ENCODE results near the gene CTTNBP2.

CTTNBP2 gene

GRCh38 chr7:117873310-117874190 lies at the start of gene CTTNBP2:
CTTNBP2 (minus strand) TSS chr7:117873441; CDS start chr7:117873415, 26 bp downstream.
- FAIRE-seq (no peak), DNase-seq (ENCODE audit: insufficient read length, low spot score) (no peak)
- TF ChIP-seq POLR2A (IDR thresholded peaks at IDR 0.05; ENCODE audit: low read depth, low read length): no peak

GRCh38 chr7:117916309-117916708 lies 43.1 kb upstream of the CTTNBP2 start:
- FAIRE-seq: no peak

GRCh38 chr7:117912421-117912820 lies 39.2 kb upstream of the CTTNBP2 start:
- no peak for TF ChIP-seq POLR2A (IDR thresholded peaks at IDR 0.05; ENCODE audit: low read depth, low read length)
- DNase-seq (ENCODE audit: insufficient read length, low spot score): no peak
- FAIRE-seq: no peak

More at GRCh38 chr7:117916309-117916708, 43.1 kb upstream of the CTTNBP2 start:
- DNase-seq (ENCODE audit: insufficient read length, low spot score): no peak
- TF ChIP-seq POLR2A (IDR thresholded peaks at IDR 0.05; ENCODE audit: low read depth, low read length): no peak

- DNase-seq (ENCODE audit: insufficient read length, low spot score): no peak
- FAIRE-seq: no peak
- TF ChIP-seq POLR2A (IDR thresholded peaks at IDR 0.05; ENCODE audit: low read depth, low read length): no peak
Measured at GRCh38 chr7:117908031-117908795, 35.0 kb upstream of the CTTNBP2 start.

- no peak for TF ChIP-seq POLR2A (IDR thresholded peaks at IDR 0.05; ENCODE audit: low read depth, low read length)
- FAIRE-seq (no peak), DNase-seq (ENCODE audit: insufficient read length, low spot score) (no peak)
Measured at GRCh38 chr7:117907049-117907640, 33.9 kb upstream of the CTTNBP2 start.

- DNase-seq (ENCODE audit: insufficient read length, low spot score) (no peak), FAIRE-seq (no peak)
- TF ChIP-seq POLR2A (IDR thresholded peaks at IDR 0.05; ENCODE audit: low read depth, low read length): no peak
Measured at GRCh38 chr7:117902314-117902889, 29.2 kb upstream of the CTTNBP2 start.

GRCh38 chr7:117901089-117901797 lies 28.0 kb upstream of the CTTNBP2 start:
- FAIRE-seq (no peak), DNase-seq (ENCODE audit: insufficient read length, low spot score) (no peak)
- no peak for TF ChIP-seq POLR2A (IDR thresholded peaks at IDR 0.05; ENCODE audit: low read depth, low read length)

GRCh38 chr7:117896339-117896738 lies 23.1 kb upstream of the CTTNBP2 start:
- no peak for TF ChIP-seq POLR2A (IDR thresholded peaks at IDR 0.05; ENCODE audit: low read depth, low read length)
- FAIRE-seq (no peak), DNase-seq (ENCODE audit: insufficient read length, low spot score) (no peak)

- no peak for DNase-seq (ENCODE audit: insufficient read length, low spot score)
- FAIRE-seq: no peak
- no peak for TF ChIP-seq POLR2A (IDR thresholded peaks at IDR 0.05; ENCODE audit: low read depth, low read length)
Measured at GRCh38 chr7:117895276-117895675, 22.0 kb upstream of the CTTNBP2 start.

- DNase-seq (ENCODE audit: insufficient read length, low spot score): no peak
- TF ChIP-seq POLR2A (IDR thresholded peaks at IDR 0.05; ENCODE audit: low read depth, low read length): no peak
- no peak for FAIRE-seq
Measured at GRCh38 chr7:117894037-117894436, 20.8 kb upstream of the CTTNBP2 start.

GRCh38 chr7:117892821-117893220 lies 19.6 kb upstream of the CTTNBP2 start:
- DNase-seq (ENCODE audit: insufficient read length, low spot score): no peak
- FAIRE-seq: no peak
- TF ChIP-seq POLR2A (IDR thresholded peaks at IDR 0.05; ENCODE audit: low read depth, low read length): no peak

GRCh38 chr7:117889611-117890010 lies 16.4 kb upstream of the CTTNBP2 start:
- FAIRE-seq: no peak
- no peak for DNase-seq (ENCODE audit: insufficient read length, low spot score)
- TF ChIP-seq POLR2A (IDR thresholded peaks at IDR 0.05; ENCODE audit: low read depth, low read length): no peak

- no peak for DNase-seq (ENCODE audit: insufficient read length, low spot score)
- TF ChIP-seq POLR2A (IDR thresholded peaks at IDR 0.05; ENCODE audit: low read depth, low read length): no peak
- FAIRE-seq: no peak
Measured at GRCh38 chr7:117888627-117889026, 15.4 kb upstream of the CTTNBP2 start.

All from H54 (cell line).